ENCODE data around the gene CTBS. TPM values are rescaled to one million over a fixed set of nuclear protein-coding genes. Genes with fewer than 3 reads are reported as not detected.

CTBS gene
- total and polyA plus RNA-seq, 2 of the 13 experiments (the other 11 are each of a cell fraction or from before 2014, with no cell fraction given), result 4.7 to 12.4 TPM

- TF ChIP-seq, protein P1, sequence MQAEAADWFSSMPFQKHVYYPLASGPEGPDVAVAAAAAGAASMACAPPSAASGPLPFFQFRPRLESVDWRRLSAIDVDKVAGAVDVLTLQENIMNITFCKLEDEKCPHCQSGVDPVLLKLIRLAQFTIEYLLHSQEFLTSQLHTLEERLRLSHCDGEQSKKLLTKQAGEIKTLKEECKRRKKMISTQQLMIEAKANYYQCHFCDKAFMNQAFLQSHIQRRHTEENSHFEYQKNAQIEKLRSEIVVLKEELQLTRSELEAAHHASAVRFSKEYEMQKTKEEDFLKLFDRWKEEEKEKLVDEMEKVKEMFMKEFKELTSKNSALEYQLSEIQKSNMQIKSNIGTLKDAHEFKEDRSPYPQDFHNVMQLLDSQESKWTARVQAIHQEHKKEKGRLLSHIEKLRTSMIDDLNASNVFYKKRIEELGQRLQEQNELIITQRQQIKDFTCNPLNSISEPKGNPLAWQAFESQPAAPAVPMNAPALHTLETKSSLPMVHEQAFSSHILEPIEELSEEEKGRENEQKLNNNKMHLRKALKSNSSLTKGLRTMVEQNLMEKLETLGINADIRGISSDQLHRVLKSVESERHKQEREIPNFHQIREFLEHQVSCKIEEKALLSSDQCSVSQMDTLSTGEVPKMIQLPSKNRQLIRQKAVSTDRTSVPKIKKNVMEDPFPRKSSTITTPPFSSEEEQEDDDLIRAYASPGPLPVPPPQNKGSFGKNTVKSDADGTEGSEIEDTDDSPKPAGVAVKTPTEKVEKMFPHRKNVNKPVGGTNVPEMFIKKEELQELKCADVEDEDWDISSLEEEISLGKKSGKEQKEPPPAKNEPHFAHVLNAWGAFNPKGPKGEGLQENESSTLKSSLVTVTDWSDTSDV (CRISPR knock-in tag; IDR thresholded peaks at IDR 0.05), result no peak
- TF ChIP-seq TRAFD1 (CRISPR knock-in tag; IDR thresholded peaks at IDR 0.05; ENCODE audit: borderline replicate concordance) (no peak), ZNF558 (CRISPR knock-in tag; IDR thresholded peaks at IDR 0.05; ENCODE audit: borderline replicate concordance) (0 out of 2 replicates have a peak, but pooled peaks have one; percentile 47), BHLHE40 (IDR thresholded peaks at IDR 0.05; ENCODE audit: low read length) (no peak), ISX (CRISPR knock-in tag; conservative IDR thresholded peaks at IDR 0.05) (peak; percentile 65; the same call in 1 of the 2 replicates), ZNF337 (CRISPR knock-in tag; IDR thresholded peaks at IDR 0.05; ENCODE audit: borderline replicate concordance, low read depth) (no peak), ZZZ3 (CRISPR knock-in tag; IDR thresholded peaks at IDR 0.05; ENCODE audit: borderline replicate concordance) (0 out of 2 replicates have a peak, but pooled peaks have one; percentile 40), ZNF773 (CRISPR knock-in tag; IDR thresholded peaks at IDR 0.05; ENCODE audit: borderline replicate concordance) (peak; percentile 50; the same call in 1 of the 2 replicates), U2AF1 (optimal IDR thresholded peaks at IDR 0.05; ENCODE audit: low read depth, low read length) (no peak), ZNF543 (CRISPR knock-in tag; IDR thresholded peaks at IDR 0.05) (peak; percentile 16; the same call in 1 of the 2 replicates), ARID3A (IDR thresholded peaks at IDR 0.05; ENCODE audit: low read depth, low read length) (peak; percentile 4), ZMYM3 (CRISPR knock-in tag; IDR thresholded peaks at IDR 0.05) (no peak), FOXO1 (CRISPR knock-in tag; IDR thresholded peaks at IDR 0.05) (no peak)
- TF ChIP-seq, protein P2, sequence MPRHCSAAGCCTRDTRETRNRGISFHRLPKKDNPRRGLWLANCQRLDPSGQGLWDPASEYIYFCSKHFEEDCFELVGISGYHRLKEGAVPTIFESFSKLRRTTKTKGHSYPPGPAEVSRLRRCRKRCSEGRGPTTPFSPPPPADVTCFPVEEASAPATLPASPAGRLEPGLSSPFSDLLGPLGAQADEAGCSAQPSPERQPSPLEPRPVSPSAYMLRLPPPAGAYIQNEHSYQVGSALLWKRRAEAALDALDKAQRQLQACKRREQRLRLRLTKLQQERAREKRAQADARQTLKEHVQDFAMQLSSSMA (CRISPR knock-in tag; IDR thresholded peaks at IDR 0.05), result no peak
- TF ChIP-seq, protein P3, sequence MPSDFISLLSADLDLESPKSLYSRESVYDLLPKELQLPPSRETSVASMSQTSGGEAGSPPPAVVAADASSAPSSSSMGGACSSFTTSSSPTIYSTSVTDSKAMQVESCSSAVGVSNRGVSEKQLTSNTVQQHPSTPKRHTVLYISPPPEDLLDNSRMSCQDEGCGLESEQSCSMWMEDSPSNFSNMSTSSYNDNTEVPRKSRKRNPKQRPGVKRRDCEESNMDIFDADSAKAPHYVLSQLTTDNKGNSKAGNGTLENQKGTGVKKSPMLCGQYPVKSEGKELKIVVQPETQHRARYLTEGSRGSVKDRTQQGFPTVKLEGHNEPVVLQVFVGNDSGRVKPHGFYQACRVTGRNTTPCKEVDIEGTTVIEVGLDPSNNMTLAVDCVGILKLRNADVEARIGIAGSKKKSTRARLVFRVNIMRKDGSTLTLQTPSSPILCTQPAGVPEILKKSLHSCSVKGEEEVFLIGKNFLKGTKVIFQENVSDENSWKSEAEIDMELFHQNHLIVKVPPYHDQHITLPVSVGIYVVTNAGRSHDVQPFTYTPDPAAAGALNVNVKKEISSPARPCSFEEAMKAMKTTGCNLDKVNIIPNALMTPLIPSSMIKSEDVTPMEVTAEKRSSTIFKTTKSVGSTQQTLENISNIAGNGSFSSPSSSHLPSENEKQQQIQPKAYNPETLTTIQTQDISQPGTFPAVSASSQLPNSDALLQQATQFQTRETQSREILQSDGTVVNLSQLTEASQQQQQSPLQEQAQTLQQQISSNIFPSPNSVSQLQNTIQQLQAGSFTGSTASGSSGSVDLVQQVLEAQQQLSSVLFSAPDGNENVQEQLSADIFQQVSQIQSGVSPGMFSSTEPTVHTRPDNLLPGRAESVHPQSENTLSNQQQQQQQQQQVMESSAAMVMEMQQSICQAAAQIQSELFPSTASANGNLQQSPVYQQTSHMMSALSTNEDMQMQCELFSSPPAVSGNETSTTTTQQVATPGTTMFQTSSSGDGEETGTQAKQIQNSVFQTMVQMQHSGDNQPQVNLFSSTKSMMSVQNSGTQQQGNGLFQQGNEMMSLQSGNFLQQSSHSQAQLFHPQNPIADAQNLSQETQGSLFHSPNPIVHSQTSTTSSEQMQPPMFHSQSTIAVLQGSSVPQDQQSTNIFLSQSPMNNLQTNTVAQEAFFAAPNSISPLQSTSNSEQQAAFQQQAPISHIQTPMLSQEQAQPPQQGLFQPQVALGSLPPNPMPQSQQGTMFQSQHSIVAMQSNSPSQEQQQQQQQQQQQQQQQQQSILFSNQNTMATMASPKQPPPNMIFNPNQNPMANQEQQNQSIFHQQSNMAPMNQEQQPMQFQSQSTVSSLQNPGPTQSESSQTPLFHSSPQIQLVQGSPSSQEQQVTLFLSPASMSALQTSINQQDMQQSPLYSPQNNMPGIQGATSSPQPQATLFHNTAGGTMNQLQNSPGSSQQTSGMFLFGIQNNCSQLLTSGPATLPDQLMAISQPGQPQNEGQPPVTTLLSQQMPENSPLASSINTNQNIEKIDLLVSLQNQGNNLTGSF (CRISPR knock-in tag; IDR thresholded peaks at IDR 0.05), result 0 out of 2 replicates have a peak, but pooled peaks have one; percentile 15
Observed at GRCh38 chr1:84505493-84506001, 68.7 kb downstream of the CTBS start (continued).

All from HepG2 (cell line).